Prostate gland (tissue), 2 donors: Measurements from ENCODE around the gene CLN6. TPM values are rescaled to one million over a fixed set of nuclear protein-coding genes. Genes with fewer than 3 reads are reported as not detected.

Experiments used
- DNase-seq: peaks from one replicate; pipeline ENCODE4 v3.0.0-alpha.2; 2019; ENCODE audit warnings: low spot score
- H3K27ac ChIP-seq, 2 donors: fragments of 200-600 bp; sonication (generic); 2 replicates each; pipeline ENCODE4 v1.5.1; 2017 to 2019
- H3K27me3 ChIP-seq: fragments of 200-600 bp; sonication (generic); replicated peaks from 2 replicates; pipeline ENCODE4 v1.5.1; 2019; ENCODE audit not compliant: insufficient read depth
- H3K36me3 ChIP-seq, 2 donors: fragments of 200-600 bp; sonication (generic); 1 replicate in 1 of 2; 2 replicates in 1 of 2; pipeline versions ENCODE4 v1.5.1 to v1.8.1; 2017 to 2019
- H3K4me1 ChIP-seq: fragments of 200-600 bp; sonication (generic); replicated peaks from 2 replicates; pipeline ENCODE4 v1.5.1; 2019
- H3K4me3 ChIP-seq, 2 donors: fragments of 200-600 bp; sonication (generic); 2 replicates each; pipeline ENCODE4 v1.5.1; 2017 to 2019
- H3K9me3 ChIP-seq: fragments of 200-600 bp; sonication (generic); 2 replicates; pipeline ENCODE4 v1.5.1; 2017
- POLR2A ChIP-seq: fragments of 450-650 bp; IDR thresholded peaks from one replicate; pipeline ENCODE4 v1.6.1; 2016; ENCODE audit warnings: antibody characterized with exemption, mild to moderate bottlenecking
- POLR2AphosphoS5 ChIP-seq: sonication (generic); formaldehyde crosslinking; IDR thresholded peaks from one replicate; pipeline ENCODE4 v1.6.1; 2017; ENCODE audit warnings: antibody characterized with exemption
- WGBS: methylation state at CpG from one replicate; pipeline ENCODE4 v1.1.5; 2018; 5-methylcytosine and 5-hydroxymethylcytosine counted together
- intact Hi-C: fragments of 100-400 bp; cut with DNase I; formaldehyde crosslinking; loops from one replicate; pipeline ENCODE4 v1.14.2; 2022
- total RNA-seq, 2 donors: library from RNA; depleted of rRNA; stranded (reverse); fragments of >200 nt; gene quantifications; one replicate each; pipeline ENCODE4 v1.1.0, GENCODE V29; 2016
- TF ChIP-seq, protein P1 (sequence below), 4 experiments: fragments of 200-600 bp in 2 of 4; fragments of 450-650 bp in 2 of 4; sonication (generic) in 2 of 4; IDR thresholded peaks; 1 replicate in 3 of 4; 2 replicates in 1 of 4; pipeline ENCODE4 v1.5.1; 2016 to 2019; ENCODE audit warnings: antibody characterized with exemption in 4 of 4, mild to moderate bottlenecking in 2 of 4, moderate library complexity in 2 of 4

The CLN6 gene
- total RNA-seq, 2 donors from 2014 or later = 22.7 to 41.8 TPM

DNA sequence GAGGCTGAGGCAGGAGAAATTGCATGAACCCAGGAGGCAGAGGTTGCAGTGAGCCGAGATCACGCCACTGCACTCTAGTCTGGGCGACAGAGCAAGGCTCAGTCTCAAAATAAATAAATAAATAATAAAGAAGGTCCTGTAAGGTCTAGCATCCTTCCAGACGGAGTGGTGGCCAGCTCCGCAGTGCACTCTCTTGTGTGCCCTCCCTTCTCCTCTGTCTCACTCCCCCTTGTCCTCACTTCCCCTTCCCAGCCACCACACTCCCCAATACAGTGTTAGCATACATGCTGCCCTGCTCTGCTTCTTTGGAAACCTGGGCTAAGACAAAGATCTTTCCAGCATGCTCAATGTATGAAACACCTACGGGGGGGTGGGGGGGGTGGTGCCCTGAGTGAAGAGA, 3.4 kb upstream of the CLN6 start:
- Histone ChIP-seq H3K36me3 (no peaks in the 10 kb centered on the region), H3K27ac (no peak overlapping the region), H3K4me3 (no peak overlapping the region), H3K4me1 (no peaks in the 10 kb centered on the region), H3K27me3 (no peaks in the 10 kb centered on the region), H3K9me3 (no peaks in the 10 kb centered on the region)
- 91% methylated on average over 6 of the region's 6 CpGs for WGBS
- peak; percentile 3 for DNase-seq
- intact Hi-C loops = no loop called here
- no peak for TF ChIP-seq POLR2A
- TF ChIP-seq, protein P1, sequence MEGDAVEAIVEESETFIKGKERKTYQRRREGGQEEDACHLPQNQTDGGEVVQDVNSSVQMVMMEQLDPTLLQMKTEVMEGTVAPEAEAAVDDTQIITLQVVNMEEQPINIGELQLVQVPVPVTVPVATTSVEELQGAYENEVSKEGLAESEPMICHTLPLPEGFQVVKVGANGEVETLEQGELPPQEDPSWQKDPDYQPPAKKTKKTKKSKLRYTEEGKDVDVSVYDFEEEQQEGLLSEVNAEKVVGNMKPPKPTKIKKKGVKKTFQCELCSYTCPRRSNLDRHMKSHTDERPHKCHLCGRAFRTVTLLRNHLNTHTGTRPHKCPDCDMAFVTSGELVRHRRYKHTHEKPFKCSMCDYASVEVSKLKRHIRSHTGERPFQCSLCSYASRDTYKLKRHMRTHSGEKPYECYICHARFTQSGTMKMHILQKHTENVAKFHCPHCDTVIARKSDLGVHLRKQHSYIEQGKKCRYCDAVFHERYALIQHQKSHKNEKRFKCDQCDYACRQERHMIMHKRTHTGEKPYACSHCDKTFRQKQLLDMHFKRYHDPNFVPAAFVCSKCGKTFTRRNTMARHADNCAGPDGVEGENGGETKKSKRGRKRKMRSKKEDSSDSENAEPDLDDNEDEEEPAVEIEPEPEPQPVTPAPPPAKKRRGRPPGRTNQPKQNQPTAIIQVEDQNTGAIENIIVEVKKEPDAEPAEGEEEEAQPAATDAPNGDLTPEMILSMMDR (IDR thresholded peaks at IDR 0.05) = no peak
- TF ChIP-seq POLR2AphosphoS5 = no peak

DNA sequence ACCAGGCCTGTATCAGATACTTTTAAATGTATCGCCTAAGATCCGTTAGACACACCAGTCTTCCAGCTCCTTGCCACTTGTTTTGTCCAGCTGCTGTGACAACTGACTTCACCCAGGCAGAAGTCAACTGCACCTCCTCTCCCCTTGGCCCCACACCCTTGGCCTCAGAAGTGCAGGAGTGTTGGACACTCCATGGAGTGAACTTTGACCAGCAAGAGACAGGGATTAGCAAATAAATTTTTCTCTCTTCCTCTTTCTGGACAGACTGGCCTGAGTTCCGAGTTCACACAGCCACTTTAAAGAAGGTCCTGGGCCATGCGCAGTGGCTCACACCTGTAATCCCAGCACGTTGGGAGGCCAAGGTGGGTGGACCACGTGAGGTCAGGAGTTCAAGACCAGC, 2.9 kb upstream of the CLN6 start:
- H3K4me3 ChIP-seq = no peak overlapping the region
- no peak for TF ChIP-seq POLR2A
- H3K36me3 ChIP-seq = no peaks in the 10 kb centered on the region
- H3K9me3 ChIP-seq = no peaks in the 10 kb centered on the region
- intact Hi-C loops = no loop called here
- peak; percentile 1 for DNase-seq
- 86% methylated on average over 6 of the region's 6 CpGs for WGBS
- no peaks in the 10 kb centered on the region for H3K27me3 ChIP-seq
- H3K4me1 ChIP-seq = no peaks in the 10 kb centered on the region
- no peak overlapping the region for H3K27ac ChIP-seq

DNA sequence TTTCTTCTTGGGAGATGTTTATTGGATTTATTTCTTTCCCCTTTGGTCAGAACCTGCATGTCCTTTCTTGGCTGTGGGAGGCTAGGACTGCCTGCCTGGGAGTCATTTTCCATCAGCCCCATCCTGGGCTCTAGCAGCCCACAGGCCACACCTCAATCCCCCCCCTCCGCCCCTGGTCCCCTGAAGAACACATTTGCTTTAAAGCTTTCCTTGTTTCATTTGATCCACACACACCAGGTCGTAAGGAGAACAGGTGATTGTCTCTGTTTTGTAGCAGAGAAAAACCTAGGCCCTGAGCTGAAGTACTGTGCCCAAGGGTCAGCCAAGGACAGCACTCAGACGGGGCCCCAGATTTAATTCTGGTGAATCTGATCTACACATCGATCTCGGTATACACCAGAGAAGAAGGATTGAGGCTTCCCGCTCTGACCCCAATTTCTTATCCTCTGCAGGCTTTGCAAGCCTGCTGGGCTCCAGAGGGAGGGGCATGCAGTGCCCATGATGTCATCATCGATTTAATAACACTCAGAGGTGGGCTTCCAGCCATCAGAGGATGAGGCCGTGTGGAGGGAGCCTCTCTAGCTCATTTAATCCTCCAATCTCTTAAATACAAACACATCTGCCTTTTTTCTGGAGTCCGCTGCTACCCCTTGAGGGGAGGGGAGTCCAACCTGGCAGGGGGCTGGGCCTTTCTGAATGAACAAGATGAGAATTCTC, 1.7 kb upstream of the CLN6 start:
- no peaks in the 10 kb centered on the region for H3K4me1 ChIP-seq
- H3K27me3 ChIP-seq = no peaks in the 10 kb centered on the region
- TF ChIP-seq POLR2A = no peak
- no peak for TF ChIP-seq POLR2AphosphoS5
- TF ChIP-seq, protein P1 (IDR thresholded peaks at IDR 0.05) = no peak
- no peaks in the 10 kb centered on the region for H3K36me3 ChIP-seq
- intact Hi-C loops = no loop called here
- DNase-seq = peak; percentile 2
- H3K4me3 ChIP-seq = no peak overlapping the region
- no peak overlapping the region for H3K27ac ChIP-seq
- WGBS = 70% methylated on average over 9 of the region's 9 CpGs
- no peaks in the 10 kb centered on the region for H3K9me3 ChIP-seq

DNA sequence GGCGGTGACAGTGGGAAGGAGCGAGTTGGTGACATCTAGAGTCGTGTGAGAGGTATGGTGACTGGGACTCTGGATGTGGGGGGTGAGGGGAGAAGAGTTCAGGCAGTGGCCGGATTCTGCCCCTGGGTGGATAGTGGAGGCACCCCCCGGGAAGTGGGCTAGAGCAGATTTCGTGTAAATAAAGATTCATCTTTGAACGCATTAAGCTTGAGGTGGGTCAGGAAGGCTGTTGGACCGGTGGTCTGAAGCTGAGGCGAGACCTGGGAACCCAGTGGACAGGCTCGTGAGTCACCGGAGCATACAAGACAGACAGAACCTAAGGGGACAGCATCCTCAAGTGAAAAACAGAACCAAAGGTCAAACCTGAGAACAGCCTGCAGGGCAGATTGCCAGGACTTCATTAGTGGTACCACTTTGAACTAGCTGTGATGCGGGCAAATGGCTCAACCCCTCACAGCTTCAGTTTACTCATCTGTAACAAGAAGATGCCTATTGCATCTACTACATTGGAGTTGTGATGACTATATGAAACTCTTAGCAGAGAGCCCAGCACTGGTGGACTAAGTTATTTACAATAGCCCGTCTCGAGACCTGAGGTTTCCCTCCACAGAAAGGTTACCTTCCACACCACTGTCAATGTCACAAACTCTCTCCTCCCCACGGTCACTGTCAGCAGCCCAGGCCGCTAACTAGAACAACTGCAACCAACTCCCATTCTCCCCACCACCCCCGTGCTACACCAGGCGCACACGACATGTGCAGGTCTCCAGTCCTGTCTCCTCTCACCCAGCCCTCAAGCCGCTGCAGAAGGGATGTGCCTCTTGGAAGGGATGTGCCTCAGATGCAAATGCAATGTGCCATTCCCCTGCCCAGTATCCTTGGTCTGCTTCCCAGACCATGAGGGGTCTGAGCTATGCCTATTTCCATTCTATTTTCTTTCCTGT, 901 bp upstream of the CLN6 start:
- no peaks in the 10 kb centered on the region for H3K4me1 ChIP-seq
- peak overlapping the region; percentile 81 to 83 for H3K27ac ChIP-seq

DNA sequence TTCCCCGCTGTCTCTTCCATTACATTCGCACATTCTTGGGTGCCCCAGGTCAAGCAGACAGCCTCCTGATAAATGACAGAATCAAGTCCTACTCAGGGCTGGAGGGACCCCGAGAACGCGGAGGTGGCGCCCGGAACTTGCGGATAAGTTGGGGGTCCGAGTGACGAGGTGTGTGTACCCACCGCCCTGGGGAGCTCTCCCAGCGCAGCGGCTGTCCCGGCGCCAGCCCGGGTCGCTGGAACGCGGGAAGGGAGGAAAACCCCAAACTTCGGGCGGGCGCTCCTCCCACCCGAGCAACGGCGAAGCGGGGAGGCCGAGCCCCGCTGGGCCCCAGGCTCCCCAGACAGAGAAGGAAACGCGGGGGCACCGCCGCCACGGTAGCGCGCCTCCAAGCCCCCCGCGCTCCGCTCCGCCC, 550 bp downstream of the CLN6 start:
- 0% methylated on average over 29 of the region's 39 CpGs for WGBS
- H3K9me3 ChIP-seq = no peaks in the 10 kb centered on the region
- no peaks in the 10 kb centered on the region for H3K27me3 ChIP-seq
- no peaks in the 10 kb centered on the region for H3K4me1 ChIP-seq
- H3K4me3 ChIP-seq = peak overlapping the region; percentile 88 to 94
- intact Hi-C loops = no loop called here
- TF ChIP-seq POLR2AphosphoS5 (no peak), POLR2A (no peak)
- TF ChIP-seq, protein P1 (IDR thresholded peaks at IDR 0.05) = no peak
- no peak for DNase-seq
- H3K36me3 ChIP-seq = no peaks in the 10 kb centered on the region
- peak overlapping the region; percentile 81 to 83 for H3K27ac ChIP-seq

More for the DNA sequence above, 901 bp upstream of the CLN6 start:
- 57% methylated on average over 20 of the region's 20 CpGs for WGBS
- peak overlapping the region; percentile 88 to 94 for H3K4me3 ChIP-seq
- no peaks in the 10 kb centered on the region for H3K36me3 ChIP-seq
- peak; percentile 14 for DNase-seq
- TF ChIP-seq POLR2A (no peak), POLR2AphosphoS5 (no peak)
- TF ChIP-seq, protein P1 (IDR thresholded peaks at IDR 0.05) = no peak
- no peaks in the 10 kb centered on the region for H3K9me3 ChIP-seq
- intact Hi-C loops = no loop called here
- H3K27me3 ChIP-seq = no peaks in the 10 kb centered on the region
